Small intestine (tissue), 7 donors: Measurements from ENCODE around the gene PRKAR2A. TPM values are rescaled to one million over a fixed set of nuclear protein-coding genes. Genes with fewer than 3 reads are reported as not detected.

Source experiments
- DNase-seq, 2 donors: peaks; one replicate each; pipeline versions ENCODE4 v3.0.0 to v3.0.0-alpha.2; 2013
- FAIRE-seq: peaks from 2 replicates; lab custom pipeline; 2012; peaks lifted over from hg19 to GRCh38; lab: Jason Lieb, UNC
- H3K27ac ChIP-seq, 3 donors: one replicate each; pipeline ENCODE4 v1.5.1; 2013; ENCODE audit warnings: low read length in 2 of 3, mild to moderate bottlenecking in 2 of 3, control low read depth in 1 of 3, inconsistent platforms in 1 of 3, low read depth in 1 of 3, moderate library complexity in 1 of 3
- H3K27me3 ChIP-seq, 3 donors: one replicate each; pipeline ENCODE4 v1.6.1; 2013; ENCODE audit warnings: low read length in 3 of 3, inconsistent platforms in 1 of 3; ENCODE audit not compliant: control insufficient read depth in 3 of 3, insufficient read depth in 3 of 3
- H3K36me3 ChIP-seq, 3 donors: one replicate each; pipeline ENCODE4 v1.6.1; 2013; ENCODE audit warnings: low read length in 3 of 3, inconsistent platforms in 1 of 3, low read depth in 1 of 3, mild to moderate bottlenecking in 1 of 3, moderate library complexity in 1 of 3; ENCODE audit not compliant: control insufficient read depth in 3 of 3, insufficient read depth in 2 of 3
- H3K4me1 ChIP-seq, 3 donors: one replicate each; pipeline ENCODE4 v1.6.1; 2013; ENCODE audit warnings: low read length in 2 of 3, inconsistent platforms in 1 of 3, low read depth in 1 of 3, mild to moderate bottlenecking in 1 of 3, moderate library complexity in 1 of 3; ENCODE audit not compliant: control insufficient read depth in 3 of 3, insufficient read depth in 2 of 3
- H3K4me3 ChIP-seq, 3 donors: one replicate each; pipeline ENCODE4 v1.5.1; 2013; ENCODE audit warnings: low read length in 3 of 3, control low read depth in 1 of 3, inconsistent platforms in 1 of 3, low read depth in 1 of 3, mild to moderate bottlenecking in 1 of 3, moderate library complexity in 1 of 3
- H3K9me3 ChIP-seq, 2 donors: one replicate each; pipeline ENCODE4 v1.6.1; 2013; ENCODE audit warnings: low read depth in 1 of 2, low read length in 1 of 2; ENCODE audit not compliant: control insufficient read depth in 2 of 2, insufficient read depth in 1 of 2
- WGBS, 3 donors: extraction: QIAGEN DNeasy Blood & Tissue Kit; methylation state at CpG; one replicate each; pipeline ENCODE4 v1.1.7; 2013; 5-methylcytosine and 5-hydroxymethylcytosine counted together
- polyA plus RNA-seq, 4 donors: library from polyadenylated mRNA; stranded (reverse) in 3 of 4; unstranded in 1 of 4; fragments of 200-250 nt in 3 of 4; fragments of 120-200 nt in 1 of 4; gene quantifications; one replicate each; pipeline versions ENCODE4 v1.2.1 to v1.2.3, GENCODE V29; 2013
- donor health status: healthy with polysubstance abuse.
- donor health status: control.
- donor health status: control.
- donor health status: Bipolar disorder and iron deficiency.
- donor health status: healthy.

Gene PRKAR2A
- polyA plus RNA-seq, 4 donors = 8.9 to 24.1 (median 15.5) TPM

- WGBS, 3 donors = 87 to 96% (median 93%) methylated on average over 6 of the region's 6 CpGs
- DNase-seq (no peak), FAIRE-seq (no peak)
- no peak overlapping the region for H3K27ac ChIP-seq
- no peaks in the 10 kb centered on the region for H3K4me1 ChIP-seq
- no peaks in the 10 kb centered on the region for H3K9me3 ChIP-seq
- H3K27me3 ChIP-seq = no peaks in the 10 kb centered on the region
- H3K36me3 ChIP-seq = peaks cover 5 to 74% (median 22%) of the 10 kb centered on the region in 3 donors
- no peak overlapping the region for H3K4me3 ChIP-seq
Observed at GRCh38 chr3:48879994-48880377, 32.3 kb upstream of the PRKAR2A start.

GRCh38 chr3:48879307-48879993 lies 31.8 kb upstream of the PRKAR2A start:
- H3K4me1 ChIP-seq = no peaks in the 10 kb centered on the region
- no peak overlapping the region for H3K27ac ChIP-seq
- no peaks in the 10 kb centered on the region for H3K9me3 ChIP-seq
- no peaks in the 10 kb centered on the region for H3K27me3 ChIP-seq
- peaks cover 5 to 76% (median 22%) of the 10 kb centered on the region in 3 donors for H3K36me3 ChIP-seq
- 88 to 90% (median 88%) methylated on average over 6 of the region's 6 CpGs for WGBS, 3 donors
- DNase-seq (no peak), FAIRE-seq (no peak)
- H3K4me3 ChIP-seq = no peak overlapping the region

- peaks cover 5 to 64% (median 15%) of the 10 kb centered on the region in 3 donors for H3K36me3 ChIP-seq
- H3K27me3 ChIP-seq = no peaks in the 10 kb centered on the region
- H3K9me3 ChIP-seq = no peaks in the 10 kb centered on the region
- 86 to 95% (median 95%) methylated on average over 8 of the region's 8 CpGs for WGBS, 3 donors
- DNase-seq = no peak
- FAIRE-seq = no peak
- H3K27ac ChIP-seq = no peak overlapping the region
- no peaks in the 10 kb centered on the region for H3K4me1 ChIP-seq
- H3K4me3 ChIP-seq = no peak overlapping the region
Observed at GRCh38 chr3:48877671-48878070, 30.0 kb upstream of the PRKAR2A start.

GRCh38 chr3:48863122-48863521 lies 15.4 kb upstream of the PRKAR2A start:
- no peak for FAIRE-seq
- H3K4me1 ChIP-seq = no peaks in the 10 kb centered on the region
- no peak for DNase-seq

GRCh38 chr3:48859206-48859605 lies 11.5 kb upstream of the PRKAR2A start:
- H3K27ac ChIP-seq = no peak overlapping the region
- no peaks in the 10 kb centered on the region for H3K9me3 ChIP-seq
- peaks cover 0 to 23% (median 0%) of the 10 kb centered on the region in 3 donors for H3K4me1 ChIP-seq
- DNase-seq = no peak
- H3K36me3 ChIP-seq = peaks cover 7 to 52% (median 26%) of the 10 kb centered on the region in 3 donors
- WGBS, 3 donors = 79 to 94% (median 90%) methylated on average over 2 of the region's 2 CpGs
- no peak overlapping the region for H3K4me3 ChIP-seq
- FAIRE-seq = no peak
- no peaks in the 10 kb centered on the region for H3K27me3 ChIP-seq

More at GRCh38 chr3:48863122-48863521, 15.4 kb upstream of the PRKAR2A start:
- Histone ChIP-seq H3K36me3 (peaks cover 4 to 55% (median 22%) of the 10 kb centered on the region in 3 donors), H3K27ac (no peak overlapping the region), H3K9me3 (no peaks in the 10 kb centered on the region), H3K4me3 (no peak overlapping the region), H3K27me3 (no peaks in the 10 kb centered on the region)
- 97 to 100% (median 97%) methylated on average over 3 of the region's 3 CpGs for WGBS, 3 donors

- peaks cover 7 to 50% (median 26%) of the 10 kb centered on the region in 3 donors for H3K36me3 ChIP-seq
- WGBS, 3 donors = 83 to 95% (median 92%) methylated on average over 2 of the region's 2 CpGs
- H3K27ac ChIP-seq = no peak overlapping the region
- no peaks in the 10 kb centered on the region for H3K9me3 ChIP-seq
- peaks cover 0 to 27% (median 2%) of the 10 kb centered on the region in 3 donors for H3K4me1 ChIP-seq
- no peak for DNase-seq
- no peaks in the 10 kb centered on the region for H3K27me3 ChIP-seq
- no peak overlapping the region for H3K4me3 ChIP-seq
- FAIRE-seq = no peak
Observed at GRCh38 chr3:48858709-48859108, 11.0 kb upstream of the PRKAR2A start.

- no peaks in the 10 kb centered on the region for H3K27me3 ChIP-seq
- no peak overlapping the region for H3K4me3 ChIP-seq
- FAIRE-seq = no peak
- 57 to 75% (median 63%) methylated on average over 2 of the region's 2 CpGs for WGBS, 3 donors
- H3K27ac ChIP-seq = no peak overlapping the region
- no peak for DNase-seq
- H3K9me3 ChIP-seq = no peaks in the 10 kb centered on the region
- peaks cover 7 to 47% (median 26%) of the 10 kb centered on the region in 3 donors for H3K36me3 ChIP-seq
- H3K4me1 ChIP-seq = peaks cover 0 to 32% (median 2%) of the 10 kb centered on the region in 3 donors
Observed at GRCh38 chr3:48857641-48858040, 10.0 kb upstream of the PRKAR2A start.

- no peak overlapping the region for H3K4me3 ChIP-seq
- no peak for FAIRE-seq
- H3K9me3 ChIP-seq = no peaks in the 10 kb centered on the region
- peaks cover 7 to 44% (median 22%) of the 10 kb centered on the region in 3 donors for H3K36me3 ChIP-seq
- 16 to 55% (median 23%) methylated on average over 4 of the region's 4 CpGs for WGBS, 3 donors
- peaks cover 0 to 36% (median 2%) of the 10 kb centered on the region in 3 donors for H3K4me1 ChIP-seq
- no peaks in the 10 kb centered on the region for H3K27me3 ChIP-seq
- DNase-seq = peak in 1 of 2 donors; percentile 21
- H3K27ac ChIP-seq = peak overlapping the region; percentile 28 to 75 (median 63)
Observed at GRCh38 chr3:48856469-48856868, 8.8 kb upstream of the PRKAR2A start.
